Measurements from ENCODE around the gene TAF15. TPM values are rescaled to one million over a fixed set of nuclear protein-coding genes. Genes with fewer than 3 reads are reported as not detected.

The TAF15 gene
- total and polyA plus RNA-seq, 2 of the 13 experiments (the other 11 are each of a cell fraction or from before 2014, with no cell fraction given) = 25.2 to 26.5 TPM

DNA sequence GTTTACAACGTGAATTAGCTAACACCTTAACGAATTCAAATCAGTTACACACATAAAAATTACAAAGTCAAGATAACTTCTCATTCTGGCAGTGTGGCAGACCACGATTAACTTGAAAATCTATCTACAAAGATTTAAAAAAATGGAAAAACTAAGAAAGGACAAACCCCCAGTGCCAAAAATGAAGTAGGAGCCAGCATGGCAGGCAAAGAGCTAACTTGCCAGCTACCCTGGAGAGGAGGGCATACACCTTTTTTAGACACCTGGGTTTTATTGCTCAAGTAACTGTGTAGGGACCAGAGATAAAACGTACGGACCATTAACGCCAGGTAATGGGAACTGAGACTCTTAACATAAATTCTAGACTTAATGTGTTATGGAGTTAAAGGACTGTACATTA is 2.5 kb downstream of the TAF15 start:
- ATAC-seq (no peak), FAIRE-seq (no peak), DNase-seq (ENCODE audit: low spot score) (no peak)
- H4K20me1 ChIP-seq (ENCODE audit: insufficient read depth, low read length) = peaks cover 32% of the 10 kb centered on the region
- peaks cover 0 to 7% of the 10 kb centered on the region in 2 experiments; a peak in 1 of 5 replicates for H3K36me3 ChIP-seq (replicated peaks in 1 of 2; ENCODE audit: control insufficient read depth in 1 of 2, insufficient read depth in 2 of 2, low read length in 2 of 2)
- H3K9me3 ChIP-seq (ENCODE audit: low read length) = no peaks in the 10 kb centered on the region
- no peak overlapping the region for H3K27ac ChIP-seq (ENCODE audit: extremely low read length, insufficient read depth, low read length)
- TF ChIP-seq ZC3H4 (CRISPR knock-in tag; IDR thresholded peaks at IDR 0.05; ENCODE audit: borderline replicate concordance) = 0 out of 2 replicates have a peak, but pooled peaks have one; percentile 73
- TF ChIP-seq KAT8 (CRISPR knock-in tag; IDR thresholded peaks at IDR 0.05) = no peak
- TF ChIP-seq DR1 (CRISPR knock-in tag; IDR thresholded peaks at IDR 0.05) = no peak
- no peak for TF ChIP-seq ZNF614 (CRISPR knock-in tag; IDR thresholded peaks at IDR 0.05; ENCODE audit: borderline replicate concordance)
- TF ChIP-seq, protein P1, sequence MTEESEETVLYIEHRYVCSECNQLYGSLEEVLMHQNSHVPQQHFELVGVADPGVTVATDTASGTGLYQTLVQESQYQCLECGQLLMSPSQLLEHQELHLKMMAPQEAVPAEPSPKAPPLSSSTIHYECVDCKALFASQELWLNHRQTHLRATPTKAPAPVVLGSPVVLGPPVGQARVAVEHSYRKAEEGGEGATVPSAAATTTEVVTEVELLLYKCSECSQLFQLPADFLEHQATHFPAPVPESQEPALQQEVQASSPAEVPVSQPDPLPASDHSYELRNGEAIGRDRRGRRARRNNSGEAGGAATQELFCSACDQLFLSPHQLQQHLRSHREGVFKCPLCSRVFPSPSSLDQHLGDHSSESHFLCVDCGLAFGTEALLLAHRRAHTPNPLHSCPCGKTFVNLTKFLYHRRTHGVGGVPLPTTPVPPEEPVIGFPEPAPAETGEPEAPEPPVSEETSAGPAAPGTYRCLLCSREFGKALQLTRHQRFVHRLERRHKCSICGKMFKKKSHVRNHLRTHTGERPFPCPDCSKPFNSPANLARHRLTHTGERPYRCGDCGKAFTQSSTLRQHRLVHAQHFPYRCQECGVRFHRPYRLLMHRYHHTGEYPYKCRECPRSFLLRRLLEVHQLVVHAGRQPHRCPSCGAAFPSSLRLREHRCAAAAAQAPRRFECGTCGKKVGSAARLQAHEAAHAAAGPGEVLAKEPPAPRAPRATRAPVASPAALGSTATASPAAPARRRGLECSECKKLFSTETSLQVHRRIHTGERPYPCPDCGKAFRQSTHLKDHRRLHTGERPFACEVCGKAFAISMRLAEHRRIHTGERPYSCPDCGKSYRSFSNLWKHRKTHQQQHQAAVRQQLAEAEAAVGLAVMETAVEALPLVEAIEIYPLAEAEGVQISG (CRISPR knock-in tag; IDR thresholded peaks at IDR 0.05) = no peak
- TF ChIP-seq ZEB1 (IDR thresholded peaks at IDR 0.05; ENCODE audit: insufficient replicate concordance, low read depth) = no peak
- TF ChIP-seq, protein P2, sequence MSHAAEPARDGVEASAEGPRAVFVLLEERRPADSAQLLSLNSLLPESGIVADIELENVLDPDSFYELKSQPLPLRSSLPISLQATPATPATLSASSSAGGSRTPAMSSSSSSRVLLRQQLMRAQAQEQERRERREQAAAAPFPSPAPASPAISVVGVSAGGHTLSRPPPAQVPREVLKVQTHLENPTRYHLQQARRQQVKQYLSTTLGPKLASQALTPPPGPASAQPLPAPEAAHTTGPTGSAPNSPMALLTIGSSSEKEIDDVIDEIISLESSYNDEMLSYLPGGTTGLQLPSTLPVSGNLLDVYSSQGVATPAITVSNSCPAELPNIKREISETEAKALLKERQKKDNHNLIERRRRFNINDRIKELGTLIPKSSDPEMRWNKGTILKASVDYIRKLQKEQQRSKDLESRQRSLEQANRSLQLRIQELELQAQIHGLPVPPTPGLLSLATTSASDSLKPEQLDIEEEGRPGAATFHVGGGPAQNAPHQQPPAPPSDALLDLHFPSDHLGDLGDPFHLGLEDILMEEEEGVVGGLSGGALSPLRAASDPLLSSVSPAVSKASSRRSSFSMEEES (CRISPR knock-in tag; IDR thresholded peaks at IDR 0.05) = no peak
- no peak for TF ChIP-seq CENPX (CRISPR knock-in tag; IDR thresholded peaks at IDR 0.05)
- 0 out of 2 replicates have a peak, but pooled peaks have one; percentile 25 for TF ChIP-seq POLR2G (IDR thresholded peaks at IDR 0.05; ENCODE audit: low read depth, low read length)
- H3K27me3 ChIP-seq (ENCODE audit: control insufficient read depth in 1 of 2, insufficient read depth in 2 of 2, low read length in 2 of 2) = no peaks in the 10 kb centered on the region; a peak in 2 of 5 replicates
- ChIA-PET CTCF (ENCODE audit: low intra/inter-chr PET ratio, low total read pairs) (no interaction called here), POLR2A (no interaction called here)
- no TSS peak for BruUV-seq (replicated peaks)
- H3K9ac ChIP-seq (ENCODE audit: insufficient read depth, low read depth, low read length) = no peak overlapping the region
- intact Hi-C loops (cut with micrococcal nuclease; ENCODE audit: unreplicated experiment) = no loop called here
- H3K4me2 ChIP-seq (ENCODE audit: low read depth, low read length) = peak overlapping the region; percentile 83
- in situ Hi-C loops (cut with HindIII; ENCODE audit: extremely low pct_ligation_motif_present, low pct_unique_long_range_greater_than_20kb) = loop anchor here (25.0 kb wide), 1 partner anchor 99 kb away; no protein-coding TSS in a partner anchor
- H3K4me1 ChIP-seq (ENCODE audit: insufficient read depth, low read length) = peaks cover 63% of the 10 kb centered on the region
- H2AFZ ChIP-seq (ENCODE audit: low read length) = no peak overlapping the region
- H3K79me2 ChIP-seq (ENCODE audit: insufficient read depth, low read length) = peaks cover 68% of the 10 kb centered on the region
- 94% methylated on average over 6 of the region's 6 CpGs for WGBS (ENCODE audit: low lambda C conversion rate)
- peak overlapping the region in 2 of 3 experiments; percentile 0 to 85; a peak in 2 of 6 replicates for H3K4me3 ChIP-seq (replicated peaks in 1 of 3; ENCODE audit: insufficient read depth in 1 of 3, low read depth in 2 of 3, low read length in 3 of 3)

Data from HepG2 (cell line).